ENCODE measurements around the gene NR1D2.

DNA sequence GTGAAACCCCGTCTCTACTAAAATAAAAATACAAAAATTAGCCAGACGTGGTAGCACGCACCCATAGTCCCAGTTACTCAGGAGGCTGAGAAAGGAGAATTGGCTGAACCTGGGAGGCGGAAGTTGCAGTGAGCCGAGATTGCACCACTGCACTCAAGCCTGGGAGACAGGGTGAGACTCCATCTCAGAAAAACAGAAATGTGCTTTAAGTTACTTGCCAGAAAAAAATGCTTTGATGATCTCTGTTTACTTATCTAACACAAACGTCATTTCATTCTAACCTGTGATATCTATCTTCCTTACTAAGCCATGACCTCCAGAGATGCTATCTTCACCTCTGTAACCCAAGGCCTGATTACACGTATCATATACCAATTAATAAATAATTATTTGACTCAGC, 35.7 kb upstream of the NR1D2 start:
- TF ChIP-seq, protein P1, sequence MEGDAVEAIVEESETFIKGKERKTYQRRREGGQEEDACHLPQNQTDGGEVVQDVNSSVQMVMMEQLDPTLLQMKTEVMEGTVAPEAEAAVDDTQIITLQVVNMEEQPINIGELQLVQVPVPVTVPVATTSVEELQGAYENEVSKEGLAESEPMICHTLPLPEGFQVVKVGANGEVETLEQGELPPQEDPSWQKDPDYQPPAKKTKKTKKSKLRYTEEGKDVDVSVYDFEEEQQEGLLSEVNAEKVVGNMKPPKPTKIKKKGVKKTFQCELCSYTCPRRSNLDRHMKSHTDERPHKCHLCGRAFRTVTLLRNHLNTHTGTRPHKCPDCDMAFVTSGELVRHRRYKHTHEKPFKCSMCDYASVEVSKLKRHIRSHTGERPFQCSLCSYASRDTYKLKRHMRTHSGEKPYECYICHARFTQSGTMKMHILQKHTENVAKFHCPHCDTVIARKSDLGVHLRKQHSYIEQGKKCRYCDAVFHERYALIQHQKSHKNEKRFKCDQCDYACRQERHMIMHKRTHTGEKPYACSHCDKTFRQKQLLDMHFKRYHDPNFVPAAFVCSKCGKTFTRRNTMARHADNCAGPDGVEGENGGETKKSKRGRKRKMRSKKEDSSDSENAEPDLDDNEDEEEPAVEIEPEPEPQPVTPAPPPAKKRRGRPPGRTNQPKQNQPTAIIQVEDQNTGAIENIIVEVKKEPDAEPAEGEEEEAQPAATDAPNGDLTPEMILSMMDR (IDR thresholded peaks at IDR 0.05), result no peak
- no peak for TF ChIP-seq POLR2A (IDR thresholded peaks at IDR 0.05)
